HEK293 (cell line): ENCODE data around the gene FOXN4.
A peak's percentile ranks its signal among the peaks of the same experiment; 100 is the strongest.

ENCODE experiments used
- CTCF ChIA-PET: fragments of 350-600 bp; formaldehyde crosslinking; extraction: SDS; loops from one replicate; lab custom pipeline; 2021; ENCODE audit warnings: antibody characterized with exemption; lab: Yijun Ruan, JAX
- POLR2A ChIA-PET: fragments of 300-600 bp; formaldehyde crosslinking; extraction: SDS; loops from one replicate; lab custom pipeline; 2020; ENCODE audit warnings: antibody characterized with exemption, inconsistent platforms; lab: Yijun Ruan, JAX
- H3K27ac ChIP-seq: fragments of 200-500 bp; sonication (Bioruptor generic); 2 replicates; pipeline ENCODE4 v1.5.1; 2014; ENCODE audit warnings: low read depth, low read length, control low read depth, inconsistent platforms; ENCODE audit errors: extremely low read depth
- H3K36me3 ChIP-seq, 2 experiments: fragments of 200-500 bp in 1 of 2; sonication (Bioruptor generic) in 1 of 2; 1 replicate in 1 of 2; 2 replicates in 1 of 2; pipeline ENCODE4 v1.5.1; 2014 to 2017; ENCODE audit warnings: inconsistent platforms in 2 of 2, low read length in 2 of 2; ENCODE audit not compliant: control insufficient read depth in 2 of 2, insufficient read depth in 1 of 2
- H3K4me1 ChIP-seq: fragments of 200-500 bp; sonication (Bioruptor generic); 2 replicates; pipeline ENCODE4 v1.5.1; 2014; ENCODE audit warnings: mild to moderate bottlenecking, low read length, inconsistent platforms; ENCODE audit not compliant: control insufficient read depth, insufficient read depth
- H3K4me3 ChIP-seq: 2 replicates; pipeline ENCODE4 v1.5.1; 2011; ENCODE audit warnings: low read depth, mild to moderate bottlenecking, control low read depth, low read length, moderate library complexity
- H3K9me3 ChIP-seq: fragments of 200-500 bp; sonication (Bioruptor generic); 2 replicates; pipeline ENCODE4 v1.5.1; 2014; ENCODE audit warnings: low read depth, low read length, inconsistent platforms; ENCODE audit not compliant: control insufficient read depth, insufficient read depth
- ATF2 ChIP-seq: fragments of 450-650 bp; formaldehyde crosslinking; IDR thresholded peaks from 2 replicates; pipeline ENCODE4 v1.5.1; 2016; ENCODE audit warnings: missing biosample characterization, missing genetic modification characterization, low read depth
- PRDM1 ChIP-seq: fragments of 450-650 bp; formaldehyde crosslinking; IDR thresholded peaks from 2 replicates; pipeline ENCODE4; 2016; ENCODE audit warnings: missing biosample characterization, missing genetic modification characterization
- REST ChIP-seq: fragments of 450-650 bp; formaldehyde crosslinking; IDR thresholded peaks from 2 replicates; pipeline ENCODE4 v1.5.1; 2016; ENCODE audit warnings: missing biosample characterization, missing genetic modification characterization
- TRIM28 ChIP-seq: IDR thresholded peaks from 2 replicates; pipeline ENCODE4 v1.6.1; 2011; ENCODE audit warnings: low read length, control low read depth, borderline replicate concordance
- YY1 ChIP-seq: fragments of 450-650 bp; formaldehyde crosslinking; IDR thresholded peaks from 2 replicates; pipeline ENCODE4 v1.5.1; 2018; ENCODE audit warnings: missing biosample characterization, missing genetic modification characterization
- ZBTB21 ChIP-seq: fragments of 450-650 bp; formaldehyde crosslinking; IDR thresholded peaks from 2 replicates; pipeline ENCODE4 v1.5.1; 2017; ENCODE audit warnings: missing biosample characterization, missing genetic modification characterization
- ZFP3 ChIP-seq: fragments of 450-650 bp; formaldehyde crosslinking; IDR thresholded peaks from 2 replicates; pipeline ENCODE4 v1.5.1; 2016; ENCODE audit warnings: low read depth, missing biosample characterization, missing genetic modification characterization
- ZNF2 ChIP-seq: fragments of 450-650 bp; formaldehyde crosslinking; IDR thresholded peaks from 2 replicates; pipeline ENCODE4 v1.5.1; 2016; ENCODE audit warnings: missing biosample characterization, missing genetic modification characterization
- ZNF248 ChIP-seq: fragments of 450-650 bp; formaldehyde crosslinking; IDR thresholded peaks from 2 replicates; pipeline ENCODE4 v1.5.1; 2017; ENCODE audit warnings: missing biosample characterization, missing genetic modification characterization
- ZNF302 ChIP-seq: fragments of 450-650 bp; formaldehyde crosslinking; IDR thresholded peaks from 2 replicates; pipeline ENCODE4 v1.5.1; 2016; ENCODE audit warnings: missing biosample characterization, missing genetic modification characterization, low read depth
- ZNF366 ChIP-seq: fragments of 450-650 bp; formaldehyde crosslinking; conservative IDR thresholded peaks from 2 replicates; pipeline ENCODE4 v1.5.1; 2016; ENCODE audit warnings: missing biosample characterization, missing genetic modification characterization
- ZNF423 ChIP-seq: fragments of 450-650 bp; formaldehyde crosslinking; IDR thresholded peaks from 2 replicates; pipeline ENCODE4 v1.5.1; 2016; ENCODE audit warnings: missing biosample characterization, missing genetic modification characterization
- ZNF549 ChIP-seq: fragments of 450-650 bp; IDR thresholded peaks from 2 replicates; pipeline ENCODE4 v1.5.1; 2018; ENCODE audit warnings: missing biosample characterization, missing genetic modification characterization, mild to moderate bottlenecking, inconsistent platforms, moderate library complexity
- ZNF624 ChIP-seq: fragments of 450-650 bp; formaldehyde crosslinking; IDR thresholded peaks from 2 replicates; pipeline ENCODE4 v1.5.1; 2017; ENCODE audit warnings: missing biosample characterization, missing genetic modification characterization
- ZNF785 ChIP-seq: fragments of 450-650 bp; formaldehyde crosslinking; IDR thresholded peaks from 2 replicates; pipeline ENCODE4 v1.5.1; 2016; ENCODE audit warnings: missing biosample characterization, missing genetic modification characterization
- TF ChIP-seq, protein P1 (sequence below): fragments of 450-650 bp; formaldehyde crosslinking; IDR thresholded peaks from 2 replicates; pipeline ENCODE4 v1.5.1; 2016; ENCODE audit warnings: missing biosample characterization, missing genetic modification characterization
- TF ChIP-seq, protein P2 (sequence below): fragments of 450-650 bp; formaldehyde crosslinking; IDR thresholded peaks from 2 replicates; pipeline ENCODE4 v1.5.1; 2017; ENCODE audit warnings: missing biosample characterization, missing genetic modification characterization
- TF ChIP-seq, protein P3 (sequence below): fragments of 450-650 bp; formaldehyde crosslinking; IDR thresholded peaks from 2 replicates; pipeline ENCODE4 v1.5.1; 2016; ENCODE audit warnings: missing biosample characterization, missing genetic modification characterization

The FOXN4 gene

DNA sequence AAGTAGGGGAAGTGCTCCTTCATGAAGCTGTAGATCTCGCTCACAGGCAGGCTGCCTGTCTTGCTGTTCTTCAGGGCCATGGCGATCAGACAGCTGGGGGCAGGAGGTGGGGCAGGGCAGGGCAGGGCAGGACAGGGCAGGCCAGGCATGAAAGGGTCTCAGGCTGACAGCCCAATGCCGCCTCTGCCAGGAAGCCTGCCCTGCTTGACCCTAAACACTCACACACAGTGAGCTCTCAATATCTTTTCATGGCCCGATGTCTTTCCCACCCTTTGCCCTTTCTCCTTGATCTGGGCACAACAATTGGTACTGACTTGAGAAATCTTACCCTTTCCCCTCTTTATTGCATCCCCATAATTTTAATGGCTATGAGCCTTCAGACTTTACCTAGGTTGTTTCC, 22.4 kb downstream of the FOXN4 start (continued):
- no peak for TF ChIP-seq REST
- TF ChIP-seq, protein P1, sequence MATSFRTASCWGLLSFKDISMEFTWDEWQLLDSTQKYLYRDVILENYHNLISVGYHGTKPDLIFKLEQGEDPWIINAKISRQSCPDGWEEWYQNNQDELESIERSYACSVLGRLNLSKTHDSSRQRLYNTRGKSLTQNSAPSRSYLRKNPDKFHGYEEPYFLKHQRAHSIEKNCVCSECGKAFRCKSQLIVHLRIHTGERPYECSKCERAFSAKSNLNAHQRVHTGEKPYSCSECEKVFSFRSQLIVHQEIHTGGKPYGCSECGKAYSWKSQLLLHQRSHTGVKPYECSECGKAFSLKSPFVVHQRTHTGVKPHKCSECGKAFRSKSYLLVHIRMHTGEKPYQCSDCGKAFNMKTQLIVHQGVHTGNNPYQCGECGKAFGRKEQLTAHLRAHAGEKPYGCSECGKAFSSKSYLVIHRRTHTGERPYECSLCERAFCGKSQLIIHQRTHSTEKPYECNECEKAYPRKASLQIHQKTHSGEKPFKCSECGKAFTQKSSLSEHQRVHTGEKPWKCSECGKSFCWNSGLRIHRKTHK (tag by site-specific recombination): no peak
- TF ChIP-seq ZNF248 (tag by site-specific recombination): no peak

GRCh38 chr12:109286252-109286651, 22.8 kb downstream of the FOXN4 start:
- H3K36me3 ChIP-seq: peaks cover 0 to 6% of the 10 kb centered on the region in 2 experiments; a peak in 2 of 3 replicates
- POLR2A ChIA-PET: no interaction called here
- TF ChIP-seq ZNF624 (no peak), REST (no peak), ZFP3 (tag by site-specific recombination) (peak; percentile 90), ZBTB21 (tag by site-specific recombination) (no peak), ZNF549 (tag by site-specific recombination) (no peak), YY1 (no peak), ZNF423 (no peak), ZNF366 (tag by site-specific recombination) (no peak), ATF2 (no peak)
- TF ChIP-seq, all 188 proteins: peak for 1
- no peak overlapping the region for H3K27ac ChIP-seq
- no peak overlapping the region for H3K4me3 ChIP-seq
- no peaks in the 10 kb centered on the region for H3K9me3 ChIP-seq
- no peaks in the 10 kb centered on the region for H3K4me1 ChIP-seq
- CTCF ChIA-PET: no interaction called here

GRCh38 chr12:109284392-109284791, 24.7 kb downstream of the FOXN4 start:
- H3K36me3 ChIP-seq: peaks cover 0 to 6% of the 10 kb centered on the region in 2 experiments; a peak in 2 of 3 replicates
- no peaks in the 10 kb centered on the region for H3K9me3 ChIP-seq
- no peak overlapping the region for H3K4me3 ChIP-seq
- H3K4me1 ChIP-seq: no peaks in the 10 kb centered on the region
- ChIA-PET CTCF (interaction anchor here (1.0 kb wide), 1 partner anchor 21 kb away, joined by 4 read pairs; no protein-coding TSS in a partner anchor), POLR2A (no interaction called here)
- TF ChIP-seq PRDM1 (tag by site-specific recombination) (no peak), ZNF302 (tag by site-specific recombination) (no peak), ZNF2 (tag by site-specific recombination) (no peak), TRIM28 (no peak), ZNF785 (tag by site-specific recombination) (no peak)
- TF ChIP-seq, protein P2, sequence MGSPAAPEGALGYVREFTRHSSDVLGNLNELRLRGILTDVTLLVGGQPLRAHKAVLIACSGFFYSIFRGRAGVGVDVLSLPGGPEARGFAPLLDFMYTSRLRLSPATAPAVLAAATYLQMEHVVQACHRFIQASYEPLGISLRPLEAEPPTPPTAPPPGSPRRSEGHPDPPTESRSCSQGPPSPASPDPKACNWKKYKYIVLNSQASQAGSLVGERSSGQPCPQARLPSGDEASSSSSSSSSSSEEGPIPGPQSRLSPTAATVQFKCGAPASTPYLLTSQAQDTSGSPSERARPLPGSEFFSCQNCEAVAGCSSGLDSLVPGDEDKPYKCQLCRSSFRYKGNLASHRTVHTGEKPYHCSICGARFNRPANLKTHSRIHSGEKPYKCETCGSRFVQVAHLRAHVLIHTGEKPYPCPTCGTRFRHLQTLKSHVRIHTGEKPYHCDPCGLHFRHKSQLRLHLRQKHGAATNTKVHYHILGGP (tag by site-specific recombination): no peak
- TF ChIP-seq, protein P3, sequence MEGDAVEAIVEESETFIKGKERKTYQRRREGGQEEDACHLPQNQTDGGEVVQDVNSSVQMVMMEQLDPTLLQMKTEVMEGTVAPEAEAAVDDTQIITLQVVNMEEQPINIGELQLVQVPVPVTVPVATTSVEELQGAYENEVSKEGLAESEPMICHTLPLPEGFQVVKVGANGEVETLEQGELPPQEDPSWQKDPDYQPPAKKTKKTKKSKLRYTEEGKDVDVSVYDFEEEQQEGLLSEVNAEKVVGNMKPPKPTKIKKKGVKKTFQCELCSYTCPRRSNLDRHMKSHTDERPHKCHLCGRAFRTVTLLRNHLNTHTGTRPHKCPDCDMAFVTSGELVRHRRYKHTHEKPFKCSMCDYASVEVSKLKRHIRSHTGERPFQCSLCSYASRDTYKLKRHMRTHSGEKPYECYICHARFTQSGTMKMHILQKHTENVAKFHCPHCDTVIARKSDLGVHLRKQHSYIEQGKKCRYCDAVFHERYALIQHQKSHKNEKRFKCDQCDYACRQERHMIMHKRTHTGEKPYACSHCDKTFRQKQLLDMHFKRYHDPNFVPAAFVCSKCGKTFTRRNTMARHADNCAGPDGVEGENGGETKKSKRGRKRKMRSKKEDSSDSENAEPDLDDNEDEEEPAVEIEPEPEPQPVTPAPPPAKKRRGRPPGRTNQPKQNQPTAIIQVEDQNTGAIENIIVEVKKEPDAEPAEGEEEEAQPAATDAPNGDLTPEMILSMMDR (tag by site-specific recombination): no peak
- H3K27ac ChIP-seq: no peak overlapping the region
